ENCODE data around the gene GLIS2.

DNA sequence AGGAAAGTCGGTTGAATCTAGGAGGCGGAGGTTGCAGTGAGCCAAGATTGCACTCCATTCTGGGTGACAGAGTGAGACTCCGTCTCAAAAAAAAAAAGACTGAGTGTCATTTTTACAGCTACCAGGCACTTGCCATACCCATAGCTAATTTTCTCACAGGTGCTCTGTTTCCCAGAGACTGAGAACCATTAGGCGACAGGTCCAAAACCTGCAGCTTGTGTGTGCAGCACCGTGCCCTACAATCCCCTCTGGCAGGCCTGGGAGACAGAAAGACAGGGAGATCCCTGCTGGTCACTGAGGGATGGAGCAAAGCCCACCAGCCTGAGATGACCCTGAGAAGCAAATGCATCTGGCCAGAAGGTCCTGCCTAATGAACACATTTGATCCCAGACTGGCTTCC is 45.8 kb upstream of the GLIS2 start:
- TF ChIP-seq, protein P1, sequence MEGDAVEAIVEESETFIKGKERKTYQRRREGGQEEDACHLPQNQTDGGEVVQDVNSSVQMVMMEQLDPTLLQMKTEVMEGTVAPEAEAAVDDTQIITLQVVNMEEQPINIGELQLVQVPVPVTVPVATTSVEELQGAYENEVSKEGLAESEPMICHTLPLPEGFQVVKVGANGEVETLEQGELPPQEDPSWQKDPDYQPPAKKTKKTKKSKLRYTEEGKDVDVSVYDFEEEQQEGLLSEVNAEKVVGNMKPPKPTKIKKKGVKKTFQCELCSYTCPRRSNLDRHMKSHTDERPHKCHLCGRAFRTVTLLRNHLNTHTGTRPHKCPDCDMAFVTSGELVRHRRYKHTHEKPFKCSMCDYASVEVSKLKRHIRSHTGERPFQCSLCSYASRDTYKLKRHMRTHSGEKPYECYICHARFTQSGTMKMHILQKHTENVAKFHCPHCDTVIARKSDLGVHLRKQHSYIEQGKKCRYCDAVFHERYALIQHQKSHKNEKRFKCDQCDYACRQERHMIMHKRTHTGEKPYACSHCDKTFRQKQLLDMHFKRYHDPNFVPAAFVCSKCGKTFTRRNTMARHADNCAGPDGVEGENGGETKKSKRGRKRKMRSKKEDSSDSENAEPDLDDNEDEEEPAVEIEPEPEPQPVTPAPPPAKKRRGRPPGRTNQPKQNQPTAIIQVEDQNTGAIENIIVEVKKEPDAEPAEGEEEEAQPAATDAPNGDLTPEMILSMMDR (conservative IDR thresholded peaks at IDR 0.05; ENCODE audit: low read length): no peak
- TF ChIP-seq EZH2phosphoT487 (IDR thresholded peaks at IDR 0.05; ENCODE audit: borderline replicate concordance): no peak

All from Loucy (cell line).